Measurements from ENCODE around the gene TSEN54. TPM values are rescaled to one million over a fixed set of nuclear protein-coding genes. Genes with fewer than 3 reads are reported as not detected.

Gene TSEN54
- total RNA-seq, 1 experiment from 2014 or later, result 74.5 TPM

DNA sequence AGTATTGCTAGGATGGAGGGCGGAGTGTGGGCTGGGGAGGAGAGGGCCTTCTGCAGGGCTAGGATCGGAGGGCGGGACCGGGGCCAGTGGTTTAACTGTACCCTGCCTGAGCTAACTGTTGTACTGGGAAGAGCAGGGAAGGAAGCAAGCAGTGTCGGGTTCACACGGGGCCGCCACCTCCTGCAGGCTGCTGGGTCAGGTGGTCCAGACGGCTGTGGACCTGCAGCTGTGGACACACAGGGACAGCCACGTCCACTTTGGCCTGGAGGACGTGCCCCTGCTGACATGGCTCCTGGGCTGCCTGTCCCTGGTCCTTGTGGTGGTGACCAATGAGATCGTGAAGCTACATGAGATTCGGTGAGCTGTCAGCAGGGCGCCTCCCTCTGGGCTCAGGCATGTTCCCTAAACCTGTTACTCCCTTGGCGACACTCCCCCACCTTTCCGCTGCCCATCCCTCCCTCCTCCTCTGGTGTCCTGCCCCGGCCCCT lies 17.6 kb upstream of the TSEN54 start:
- ChIA-PET CTCF (interaction anchor here (0.6 to 1.4 kb wide), 4 partner anchors 16 to 27 kb away, joined by 3 to 8 read pairs (median 4); partner anchors contain the start of genes LLGL2 and TSEN54), POLR2A (no interaction called here)
- intact Hi-C loops (cut with micrococcal nuclease; ENCODE audit: unreplicated experiment), result no loop called here
- H3K36me3 ChIP-seq (ENCODE audit: control insufficient read depth, insufficient read depth, low read length), result peaks cover under 1% of the 10 kb centered on the region
- no peaks in the 10 kb centered on the region for H3K9me3 ChIP-seq
- no peak overlapping the region for H3K4me3 Mint-ChIP-seq (ENCODE audit: unreplicated experiment)
- H3K9me3 Mint-ChIP-seq (ENCODE audit: unreplicated experiment), result no peaks in the 10 kb centered on the region
- H3K27me3 Mint-ChIP-seq (ENCODE audit: insufficient read depth, unreplicated experiment), result no peaks in the 10 kb centered on the region
- no peaks in the 10 kb centered on the region for H3K4me1 Mint-ChIP-seq (ENCODE audit: low read depth, unreplicated experiment)
- BruUV-seq (replicated peaks), result no TSS peak
- no peaks in the 10 kb centered on the region for H3K4me1 ChIP-seq
- H3K4me3 ChIP-seq (ENCODE audit: low read depth, low read length), result no peak overlapping the region
- H3K27me3 ChIP-seq (replicated peaks; ENCODE audit: control insufficient read depth, insufficient read depth, low read length), result no peaks in the 10 kb centered on the region
- TF ChIP-seq, protein P1, sequence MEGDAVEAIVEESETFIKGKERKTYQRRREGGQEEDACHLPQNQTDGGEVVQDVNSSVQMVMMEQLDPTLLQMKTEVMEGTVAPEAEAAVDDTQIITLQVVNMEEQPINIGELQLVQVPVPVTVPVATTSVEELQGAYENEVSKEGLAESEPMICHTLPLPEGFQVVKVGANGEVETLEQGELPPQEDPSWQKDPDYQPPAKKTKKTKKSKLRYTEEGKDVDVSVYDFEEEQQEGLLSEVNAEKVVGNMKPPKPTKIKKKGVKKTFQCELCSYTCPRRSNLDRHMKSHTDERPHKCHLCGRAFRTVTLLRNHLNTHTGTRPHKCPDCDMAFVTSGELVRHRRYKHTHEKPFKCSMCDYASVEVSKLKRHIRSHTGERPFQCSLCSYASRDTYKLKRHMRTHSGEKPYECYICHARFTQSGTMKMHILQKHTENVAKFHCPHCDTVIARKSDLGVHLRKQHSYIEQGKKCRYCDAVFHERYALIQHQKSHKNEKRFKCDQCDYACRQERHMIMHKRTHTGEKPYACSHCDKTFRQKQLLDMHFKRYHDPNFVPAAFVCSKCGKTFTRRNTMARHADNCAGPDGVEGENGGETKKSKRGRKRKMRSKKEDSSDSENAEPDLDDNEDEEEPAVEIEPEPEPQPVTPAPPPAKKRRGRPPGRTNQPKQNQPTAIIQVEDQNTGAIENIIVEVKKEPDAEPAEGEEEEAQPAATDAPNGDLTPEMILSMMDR (IDR thresholded peaks at IDR 0.05; ENCODE audit: insufficient read depth in 1 of 2, low read depth in 1 of 2, low read length in 1 of 2, severe bottlenecking in 1 of 2, unreplicated experiment in 1 of 2), result no peak
- H3K27ac Mint-ChIP-seq (ENCODE audit: unreplicated experiment), result peak overlapping the region; percentile 53
- DNase-seq, result no peak
- H3K36me3 Mint-ChIP-seq (ENCODE audit: insufficient read depth, unreplicated experiment), result peaks cover 66% of the 10 kb centered on the region

DNA sequence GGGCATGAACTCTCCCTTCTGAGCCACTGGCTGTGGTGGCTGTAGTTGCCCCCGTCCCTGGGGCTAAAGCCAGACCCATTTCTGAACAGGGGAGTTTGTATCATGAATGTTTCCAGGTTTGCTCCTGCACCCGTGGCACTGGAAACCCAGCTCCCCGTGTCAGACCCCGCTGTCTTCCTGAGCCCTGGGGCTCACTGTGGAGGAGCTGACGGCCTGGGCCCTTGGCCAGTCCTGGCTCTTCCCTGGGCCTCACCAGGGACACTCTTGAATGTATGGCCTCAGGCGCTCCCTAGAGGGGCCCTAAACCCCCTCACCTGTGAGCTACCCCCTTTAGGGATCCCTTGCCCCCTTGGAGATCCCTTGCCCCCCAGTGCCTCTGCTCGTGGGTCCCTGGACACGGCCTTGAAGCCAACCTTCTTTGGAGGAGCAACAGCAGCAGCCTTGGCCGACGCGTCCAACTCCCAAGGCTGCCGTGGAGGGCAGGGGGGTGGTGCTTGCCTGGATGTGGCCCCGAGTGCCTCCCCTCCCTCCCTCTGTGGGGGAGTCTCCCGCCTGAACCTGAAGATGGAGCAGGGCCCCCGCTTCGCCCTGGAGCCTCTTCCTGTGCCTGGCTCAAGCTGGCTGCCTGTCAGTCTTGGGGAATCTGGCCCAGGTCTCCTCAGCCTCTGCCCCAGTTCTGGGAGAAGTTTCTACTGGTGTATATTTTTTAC lies 16.9 kb upstream of the TSEN54 start:
- Mint-ChIP-seq H3K36me3 (ENCODE audit: insufficient read depth, unreplicated experiment) (peaks cover 73% of the 10 kb centered on the region), H3K4me3 (ENCODE audit: unreplicated experiment) (no peak overlapping the region), H3K9me3 (ENCODE audit: unreplicated experiment) (no peaks in the 10 kb centered on the region), H3K27ac (ENCODE audit: unreplicated experiment) (peak overlapping the region; percentile 53), H3K4me1 (ENCODE audit: low read depth, unreplicated experiment) (no peaks in the 10 kb centered on the region), H3K27me3 (ENCODE audit: insufficient read depth, unreplicated experiment) (no peaks in the 10 kb centered on the region)
- DNase-seq, result no peak
- BruUV-seq (replicated peaks), result TSS peak; percentile 73
- no peaks in the 10 kb centered on the region for H3K9me3 ChIP-seq
- H3K4me1 ChIP-seq, result no peaks in the 10 kb centered on the region
- intact Hi-C loops (cut with micrococcal nuclease; ENCODE audit: unreplicated experiment), result no loop called here
- no peaks in the 10 kb centered on the region for H3K27me3 ChIP-seq (replicated peaks; ENCODE audit: control insufficient read depth, insufficient read depth, low read length)
- H3K36me3 ChIP-seq (ENCODE audit: control insufficient read depth, insufficient read depth, low read length), result peaks cover 1% of the 10 kb centered on the region
- ChIA-PET POLR2A (interaction anchor here (0.5 kb wide), 1 partner anchor 70 kb away, joined by 3 read pairs; no protein-coding TSS in a partner anchor), CTCF (interaction anchor here (0.6 to 1.4 kb wide), 4 partner anchors 17 to 28 kb away, joined by 3 to 8 read pairs (median 4); partner anchors contain the start of genes LLGL2 and TSEN54)
- H3K4me3 ChIP-seq (ENCODE audit: low read depth, low read length), result no peak overlapping the region
- TF ChIP-seq, protein P1 (IDR thresholded peaks at IDR 0.05; ENCODE audit: insufficient read depth in 1 of 2, low read depth in 1 of 2, low read length in 1 of 2, severe bottlenecking in 1 of 2, unreplicated experiment in 1 of 2), result no peak

DNA sequence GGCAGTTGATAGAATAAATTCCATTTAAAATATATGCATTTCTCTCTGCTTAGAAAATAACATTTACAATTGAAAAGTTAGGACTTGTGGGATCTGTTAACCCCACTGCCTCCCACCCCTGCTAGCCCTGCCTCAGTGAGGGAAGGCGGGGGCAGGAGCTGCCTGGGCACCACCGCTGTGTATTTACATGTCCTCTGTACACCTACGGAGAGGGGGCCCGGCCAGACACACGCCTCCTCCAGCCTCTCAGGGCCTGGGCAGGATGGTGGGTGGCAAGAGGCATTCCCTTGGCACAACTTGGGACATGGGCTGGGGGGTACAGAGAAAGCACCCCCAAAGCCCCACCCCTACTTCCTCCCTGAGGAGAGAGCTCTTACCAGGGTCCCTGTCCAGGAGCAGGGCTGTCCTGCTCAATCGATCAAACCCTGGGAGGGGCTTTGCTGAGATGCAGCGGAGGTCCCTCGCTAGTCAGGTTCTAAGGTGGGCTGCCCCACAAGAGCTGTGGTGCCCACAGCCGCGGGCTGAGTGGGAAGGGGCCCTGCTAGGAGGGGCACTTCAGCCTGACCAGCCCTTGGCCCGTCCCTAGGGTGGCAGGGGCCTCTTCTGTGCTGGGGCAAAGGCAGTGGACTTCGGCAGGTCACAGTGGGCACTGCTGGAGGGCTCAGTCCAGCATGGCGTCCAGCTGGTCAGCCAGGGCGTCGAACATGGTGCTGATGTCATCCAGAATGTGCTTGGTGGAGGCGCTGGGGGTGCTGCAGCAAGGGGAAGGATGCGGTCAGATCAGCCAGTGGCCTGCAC lies 15.7 kb upstream of the TSEN54 start:
- Mint-ChIP-seq H3K4me1 (ENCODE audit: low read depth, unreplicated experiment) (no peaks in the 10 kb centered on the region), H3K9me3 (ENCODE audit: unreplicated experiment) (no peaks in the 10 kb centered on the region), H3K4me3 (ENCODE audit: unreplicated experiment) (no peak overlapping the region), H3K27ac (ENCODE audit: unreplicated experiment) (no peak overlapping the region), H3K36me3 (ENCODE audit: insufficient read depth, unreplicated experiment) (peaks cover 75% of the 10 kb centered on the region), H3K27me3 (ENCODE audit: insufficient read depth, unreplicated experiment) (no peaks in the 10 kb centered on the region)
- no peak for DNase-seq
- ChIA-PET POLR2A (interaction anchor here (0.6 kb wide), 1 partner anchor 68 kb away, joined by 9 read pairs; no protein-coding TSS in a partner anchor), CTCF (no interaction called here)
- Histone ChIP-seq H3K27me3 (replicated peaks; ENCODE audit: control insufficient read depth, insufficient read depth, low read length) (no peaks in the 10 kb centered on the region), H3K4me1 (no peaks in the 10 kb centered on the region), H3K36me3 (ENCODE audit: control insufficient read depth, insufficient read depth, low read length) (peaks cover 1% of the 10 kb centered on the region), H3K4me3 (ENCODE audit: low read depth, low read length) (no peak overlapping the region), H3K9me3 (no peaks in the 10 kb centered on the region)
- TF ChIP-seq, protein P1 (IDR thresholded peaks at IDR 0.05; ENCODE audit: insufficient read depth in 1 of 2, low read depth in 1 of 2, low read length in 1 of 2, severe bottlenecking in 1 of 2, unreplicated experiment in 1 of 2), result no peak
- BruUV-seq (replicated peaks), result TSS peak; percentile 33
- intact Hi-C loops (cut with micrococcal nuclease; ENCODE audit: unreplicated experiment), result no loop called here

Data from Caco-2 (cell line).